HL-60 (cell line): Measurements from ENCODE around the gene MSH5.

Experiments used
- DNase-seq, 2 experiments: peaks; one replicate each; pipeline ENCODE4 v3.0.0-alpha.2; 2010 to 2020; ENCODE audit warnings: low read depth in 1 of 2, low spot score in 1 of 2
- H3K27ac ChIP-seq: fragments of 250-450 bp; sonication (Bioruptor Pico); replicated peaks from 2 replicates; pipeline ENCODE4 v1.5.1; 2020; ENCODE audit warnings: mild to moderate bottlenecking, moderate library complexity
- H3K27me3 ChIP-seq: fragments of 250-450 bp; sonication (Bioruptor Pico); 2 replicates; pipeline ENCODE4 v1.5.1; 2021; ENCODE audit warnings: mild to moderate bottlenecking, moderate library complexity; ENCODE audit not compliant: insufficient read depth, poor library complexity, severe bottlenecking
- H3K4me3 ChIP-seq: replicated peaks from 2 replicates; pipeline ENCODE4 v1.5.1; 2011; ENCODE audit warnings: mild to moderate bottlenecking, control low read depth, low read length; ENCODE audit not compliant: insufficient read depth
- CTCF ChIP-seq: IDR thresholded peaks from one replicate; pipeline ENCODE4 v1.5.1; 2011; ENCODE audit warnings: low read length, control low read depth, inconsistent platforms; ENCODE audit not compliant: insufficient read depth
- GABPA ChIP-seq: IDR thresholded peaks from 2 replicates; pipeline ENCODE4 v1.6.1; 2012; ENCODE audit warnings: low read depth
- POLR2AphosphoS5 ChIP-seq: IDR thresholded peaks from 2 replicates; pipeline ENCODE4 v1.6.1; 2012; ENCODE audit warnings: low read depth
- REST ChIP-seq: IDR thresholded peaks from 2 replicates; pipeline ENCODE4 v1.6.1; 2012; ENCODE audit warnings: low read depth; ENCODE audit not compliant: insufficient replicate concordance
- SPI1 ChIP-seq: IDR thresholded peaks from 2 replicates; pipeline ENCODE4 v1.6.1; 2012; ENCODE audit warnings: low read depth, mild to moderate bottlenecking, borderline replicate concordance
- long read RNA-seq: library from polyadenylated mRNA; unstranded; transcript quantifications from one replicate; pipeline ENCODE4 v2.0.0, GENCODE V29; 2020

The MSH5 gene
- long read RNA-seq, transcript MSH5-203 (25 exons, 2,775 nt), result major isoform, 7 of 115 reads
- long read RNA-seq, partial matches to known transcripts, result 7 of 115 reads
- long read RNA-seq, other reads (novel, unspliced or antisense), result 96 of 115 reads

GRCh38 chr6:31739639-31740396, at the start of gene MSH5:
TSS of gene MSH5 (plus strand) at chr6:31740005. CDS start at chr6:31740467, 462 bp downstream.
- TF ChIP-seq REST (peak; percentile 64), POLR2AphosphoS5 (peak; percentile 91), CTCF (no peak)
- Histone ChIP-seq H3K4me3 (peak within 1 kb of the TSS; percentile 60), H3K27me3 (no peaks in the 10 kb centered on the region), H3K27ac (peak within 1 kb of the TSS; percentile 99)
- DNase-seq, result peak; percentile 99

GRCh38 chr6:31690231-31691077, 49.4 kb upstream of the MSH5 start:
- Histone ChIP-seq H3K4me3 (no peak overlapping the region), H3K27me3 (no peaks in the 10 kb centered on the region), H3K27ac (no peak overlapping the region)
- TF ChIP-seq POLR2AphosphoS5 (no peak), REST (no peak), GABPA (no peak), CTCF (no peak), SPI1 (no peak)
- no peak for DNase-seq

GRCh38 chr6:31691078-31691463, 48.7 kb upstream of the MSH5 start:
- no peak overlapping the region for H3K4me3 ChIP-seq
- no peak overlapping the region for H3K27ac ChIP-seq
- no peak for TF ChIP-seq POLR2AphosphoS5
- TF ChIP-seq REST, result no peak
- TF ChIP-seq GABPA, result no peak
- no peak for TF ChIP-seq CTCF
- no peak for TF ChIP-seq SPI1
- DNase-seq, result no peak
- H3K27me3 ChIP-seq, result no peaks in the 10 kb centered on the region
